ENCODE results near the gene ZBTB38.

DNA sequence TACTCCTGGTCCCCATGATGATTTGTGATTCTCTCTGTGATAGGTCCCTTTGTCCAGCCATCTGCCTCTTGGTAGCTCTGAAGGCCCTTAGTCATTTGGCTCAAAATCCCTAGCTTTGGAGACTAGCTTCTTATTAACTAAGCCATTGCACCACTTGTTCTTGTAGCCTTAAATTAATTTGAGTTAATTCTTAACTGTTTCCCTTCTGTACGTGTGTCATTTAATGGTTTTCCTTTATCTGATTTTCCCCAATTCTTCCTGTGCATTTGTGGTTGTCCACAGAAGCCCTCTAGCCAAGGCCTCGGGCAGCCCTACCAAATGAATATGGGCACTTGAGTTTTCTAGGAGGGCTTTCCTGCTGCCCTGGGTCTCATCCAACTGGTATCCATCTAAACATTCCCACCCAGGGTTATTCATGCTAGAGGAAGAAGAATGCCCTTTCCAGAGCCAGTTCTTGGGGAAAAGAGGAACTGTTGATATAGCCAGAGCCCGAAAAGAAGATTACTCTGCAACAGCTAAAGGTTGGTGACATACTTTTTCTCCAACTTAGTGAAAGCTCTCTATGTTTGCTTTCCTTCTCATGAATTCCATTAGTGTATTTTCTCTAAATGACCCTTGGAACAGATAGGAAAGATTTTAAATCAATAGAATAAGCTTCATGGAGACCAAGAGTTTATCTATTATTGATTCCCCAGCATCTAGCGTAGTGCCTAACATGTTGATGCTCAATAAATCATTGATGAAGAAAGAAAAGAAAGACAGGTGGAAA, 44.2 kb upstream of the ZBTB38 start:
- TF ChIP-seq, protein P1, sequence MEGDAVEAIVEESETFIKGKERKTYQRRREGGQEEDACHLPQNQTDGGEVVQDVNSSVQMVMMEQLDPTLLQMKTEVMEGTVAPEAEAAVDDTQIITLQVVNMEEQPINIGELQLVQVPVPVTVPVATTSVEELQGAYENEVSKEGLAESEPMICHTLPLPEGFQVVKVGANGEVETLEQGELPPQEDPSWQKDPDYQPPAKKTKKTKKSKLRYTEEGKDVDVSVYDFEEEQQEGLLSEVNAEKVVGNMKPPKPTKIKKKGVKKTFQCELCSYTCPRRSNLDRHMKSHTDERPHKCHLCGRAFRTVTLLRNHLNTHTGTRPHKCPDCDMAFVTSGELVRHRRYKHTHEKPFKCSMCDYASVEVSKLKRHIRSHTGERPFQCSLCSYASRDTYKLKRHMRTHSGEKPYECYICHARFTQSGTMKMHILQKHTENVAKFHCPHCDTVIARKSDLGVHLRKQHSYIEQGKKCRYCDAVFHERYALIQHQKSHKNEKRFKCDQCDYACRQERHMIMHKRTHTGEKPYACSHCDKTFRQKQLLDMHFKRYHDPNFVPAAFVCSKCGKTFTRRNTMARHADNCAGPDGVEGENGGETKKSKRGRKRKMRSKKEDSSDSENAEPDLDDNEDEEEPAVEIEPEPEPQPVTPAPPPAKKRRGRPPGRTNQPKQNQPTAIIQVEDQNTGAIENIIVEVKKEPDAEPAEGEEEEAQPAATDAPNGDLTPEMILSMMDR (IDR thresholded peaks at IDR 0.05), result no peak
- TF ChIP-seq POLR2A (IDR thresholded peaks at IDR 0.05), result no peak

All from thyroid gland (tissue), 4 donors.